ENCODE measurements around the gene NT5C.

DNA sequence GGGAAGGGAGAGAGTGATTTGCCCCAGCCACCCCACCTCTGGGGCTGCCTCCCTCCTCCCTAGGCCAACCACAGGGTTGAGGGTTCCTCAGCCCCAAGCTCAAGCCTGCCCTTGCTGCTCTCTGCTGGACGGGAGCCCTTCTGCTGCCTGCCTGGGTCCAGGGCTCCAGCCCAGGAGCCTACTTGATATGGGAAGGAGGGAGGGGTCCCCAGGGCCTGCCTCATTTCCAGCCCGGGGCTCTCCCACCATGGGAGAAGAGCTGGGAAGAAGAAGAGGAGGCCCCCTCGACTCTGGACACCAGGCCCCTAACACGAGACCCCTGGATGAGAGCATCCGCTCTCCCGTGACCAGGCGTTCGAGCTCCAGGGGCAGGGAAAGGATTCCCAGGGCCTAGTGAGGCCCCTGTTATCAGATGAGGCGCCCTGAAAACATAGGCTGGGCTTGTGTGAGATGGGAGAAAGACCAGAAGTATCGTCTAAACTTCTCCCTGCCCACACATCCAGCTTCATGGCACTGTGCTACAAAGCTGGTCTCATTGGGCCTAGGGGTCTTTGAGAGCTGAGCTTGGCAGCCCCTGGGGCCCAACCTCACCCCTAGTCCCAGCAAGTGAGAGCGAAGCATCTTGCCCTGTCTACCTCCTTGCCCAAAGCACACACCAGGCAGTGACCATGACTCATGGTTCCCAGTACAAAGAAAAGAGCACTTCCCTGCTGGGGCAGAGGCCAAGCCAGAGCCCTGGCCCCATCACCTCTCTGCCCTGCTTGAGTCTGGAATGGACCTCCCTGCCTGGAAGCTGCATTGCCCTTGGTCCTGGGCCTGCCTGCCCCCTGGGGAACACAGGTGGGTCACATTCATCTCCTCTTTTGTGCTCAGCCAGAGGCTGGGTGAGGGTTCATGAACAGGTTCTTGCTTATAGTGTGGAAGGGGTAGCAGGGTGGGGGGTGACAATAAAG, 42.8 kb downstream of the NT5C start:
- TF ChIP-seq, protein P1, sequence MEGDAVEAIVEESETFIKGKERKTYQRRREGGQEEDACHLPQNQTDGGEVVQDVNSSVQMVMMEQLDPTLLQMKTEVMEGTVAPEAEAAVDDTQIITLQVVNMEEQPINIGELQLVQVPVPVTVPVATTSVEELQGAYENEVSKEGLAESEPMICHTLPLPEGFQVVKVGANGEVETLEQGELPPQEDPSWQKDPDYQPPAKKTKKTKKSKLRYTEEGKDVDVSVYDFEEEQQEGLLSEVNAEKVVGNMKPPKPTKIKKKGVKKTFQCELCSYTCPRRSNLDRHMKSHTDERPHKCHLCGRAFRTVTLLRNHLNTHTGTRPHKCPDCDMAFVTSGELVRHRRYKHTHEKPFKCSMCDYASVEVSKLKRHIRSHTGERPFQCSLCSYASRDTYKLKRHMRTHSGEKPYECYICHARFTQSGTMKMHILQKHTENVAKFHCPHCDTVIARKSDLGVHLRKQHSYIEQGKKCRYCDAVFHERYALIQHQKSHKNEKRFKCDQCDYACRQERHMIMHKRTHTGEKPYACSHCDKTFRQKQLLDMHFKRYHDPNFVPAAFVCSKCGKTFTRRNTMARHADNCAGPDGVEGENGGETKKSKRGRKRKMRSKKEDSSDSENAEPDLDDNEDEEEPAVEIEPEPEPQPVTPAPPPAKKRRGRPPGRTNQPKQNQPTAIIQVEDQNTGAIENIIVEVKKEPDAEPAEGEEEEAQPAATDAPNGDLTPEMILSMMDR (IDR thresholded peaks at IDR 0.05): no peak
- TF ChIP-seq POLR2A (IDR thresholded peaks at IDR 0.05): no peak

Data from adrenal gland (tissue), 5 donors.